Skin epidermis (tissue), 12 donors: ENCODE measurements around the gene GRAMD2A.
A peak's percentile ranks its signal among the peaks of the same experiment; 100 is the strongest.

Experiments used
- H3K27ac ChIP-seq, 21 experiments: fragments of 200-600 bp; sonication (generic) in 11 of 21; one replicate each; pipeline ENCODE4 v1.5.0; 2020; ENCODE audit warnings: mild to moderate bottlenecking in 3 of 21, inconsistent platforms in 2 of 21, moderate library complexity in 2 of 21
- H3K4me3 ChIP-seq, 7 experiments: fragments of 200-600 bp; sonication (generic) in 2 of 7; one replicate each; pipeline ENCODE4 v1.5.0; 2020; ENCODE audit warnings: inconsistent platforms in 2 of 7, mild to moderate bottlenecking in 2 of 7, moderate library complexity in 1 of 7

The GRAMD2A gene

DNA sequence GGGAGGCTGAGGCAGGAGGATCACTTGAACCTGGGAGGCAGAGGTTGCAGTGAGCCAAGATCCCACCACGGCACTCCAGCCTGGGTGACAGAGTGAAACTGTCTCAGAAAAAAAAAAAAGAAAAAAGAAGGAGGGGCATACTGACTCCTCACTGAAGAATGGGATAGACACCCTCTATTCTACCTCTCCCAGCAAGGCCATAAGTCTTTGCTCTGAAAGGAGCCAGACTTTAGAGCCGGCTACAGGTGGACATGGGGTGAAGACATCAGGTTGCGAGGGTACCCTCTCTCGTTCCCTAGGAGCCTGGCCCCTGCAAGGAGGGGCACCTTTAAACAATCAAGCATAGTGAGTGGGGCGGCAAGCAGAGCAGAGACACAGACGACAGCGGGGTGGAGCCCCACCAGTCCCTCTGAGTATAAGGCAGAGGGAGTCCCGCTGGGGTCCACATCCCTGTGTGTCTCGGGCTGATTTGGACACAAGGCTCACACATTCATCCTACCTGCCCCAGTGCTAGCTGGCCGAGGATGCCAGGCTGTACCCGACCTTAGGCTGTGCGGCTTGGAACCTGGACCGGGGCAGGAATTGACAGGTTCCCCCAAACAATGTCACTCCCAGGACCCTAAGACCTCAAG lies 1.1 kb downstream of the GRAMD2A start:
- Histone ChIP-seq H3K4me3 (peak overlapping the region in 3 of 7 experiments; percentile 37 to 61 (median 47)), H3K27ac (peak overlapping the region in 1 of 21 experiments; percentile 67)

DNA sequence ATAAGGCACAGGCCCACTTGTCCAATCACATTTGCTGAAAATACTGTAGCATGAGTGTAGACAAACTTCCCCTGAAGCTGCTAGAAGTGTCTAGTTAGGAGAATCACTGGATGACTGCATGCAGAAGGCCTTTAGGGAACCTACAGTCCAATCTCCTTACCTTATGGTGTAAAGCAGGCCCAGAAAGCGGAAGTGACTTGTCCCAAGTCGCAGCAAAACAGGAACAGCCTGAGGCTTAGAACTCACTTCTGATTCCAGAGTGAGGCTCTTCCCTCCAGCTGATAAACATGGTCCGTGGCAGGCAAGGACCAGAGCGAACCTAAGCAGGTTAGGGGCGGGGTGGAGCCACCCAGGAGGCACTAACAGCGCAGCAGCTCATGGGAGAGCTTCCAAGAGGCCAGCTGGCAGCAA lies 2.5 kb downstream of the GRAMD2A start:
- no peak overlapping the region for H3K4me3 ChIP-seq
- peak overlapping the region in 2 of 21 experiments; percentile 16 to 30 for H3K27ac ChIP-seq

DNA sequence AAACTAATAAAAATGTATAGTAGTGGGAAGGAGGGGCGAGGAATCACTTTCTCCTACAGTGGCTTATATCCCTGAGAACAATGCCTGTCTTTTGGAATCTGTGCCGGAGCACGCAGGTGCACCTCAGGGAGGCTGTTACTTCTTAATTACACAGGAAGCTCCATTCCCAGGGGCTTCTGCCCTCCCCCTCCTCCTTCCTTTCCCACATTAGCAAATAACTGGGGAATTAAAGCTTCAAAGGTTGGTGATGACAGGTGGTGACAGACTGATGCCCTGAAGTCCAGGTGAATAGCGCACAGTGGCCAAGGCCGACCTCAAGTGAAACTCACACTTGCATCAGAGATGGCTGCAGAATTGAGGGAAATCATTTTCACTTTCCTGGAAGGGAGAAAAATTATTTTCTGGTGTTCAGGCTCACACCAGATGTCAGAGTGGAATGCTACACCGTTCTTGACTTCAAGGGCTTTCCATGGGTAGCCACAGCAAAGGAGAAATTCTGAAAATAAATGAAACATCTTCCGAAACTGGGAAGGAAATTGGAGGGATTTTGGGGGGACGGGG lies 3.7 kb downstream of the GRAMD2A start:
- Histone ChIP-seq H3K27ac (no peak overlapping the region), H3K4me3 (no peak overlapping the region)

DNA sequence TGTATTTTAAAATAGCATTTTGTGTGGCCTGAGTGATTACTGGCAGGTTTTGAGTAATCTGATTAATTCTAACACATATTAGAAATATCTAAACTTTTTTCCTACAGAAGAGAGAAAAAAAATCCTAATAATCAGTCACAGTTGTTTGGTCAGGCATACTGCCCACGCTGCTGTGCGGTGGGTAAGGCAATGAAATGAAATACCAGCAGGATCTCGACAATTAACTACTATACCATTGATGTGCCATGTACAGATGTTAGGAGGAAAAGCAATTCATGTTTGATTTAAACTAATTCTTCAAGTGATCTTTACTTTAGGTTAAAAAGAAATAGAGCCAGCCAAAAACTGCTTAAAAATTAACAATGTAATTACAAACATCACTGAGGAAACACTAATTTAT lies 5.2 kb downstream of the GRAMD2A start:
- Histone ChIP-seq H3K4me3 (no peak overlapping the region), H3K27ac (no peak overlapping the region)

DNA sequence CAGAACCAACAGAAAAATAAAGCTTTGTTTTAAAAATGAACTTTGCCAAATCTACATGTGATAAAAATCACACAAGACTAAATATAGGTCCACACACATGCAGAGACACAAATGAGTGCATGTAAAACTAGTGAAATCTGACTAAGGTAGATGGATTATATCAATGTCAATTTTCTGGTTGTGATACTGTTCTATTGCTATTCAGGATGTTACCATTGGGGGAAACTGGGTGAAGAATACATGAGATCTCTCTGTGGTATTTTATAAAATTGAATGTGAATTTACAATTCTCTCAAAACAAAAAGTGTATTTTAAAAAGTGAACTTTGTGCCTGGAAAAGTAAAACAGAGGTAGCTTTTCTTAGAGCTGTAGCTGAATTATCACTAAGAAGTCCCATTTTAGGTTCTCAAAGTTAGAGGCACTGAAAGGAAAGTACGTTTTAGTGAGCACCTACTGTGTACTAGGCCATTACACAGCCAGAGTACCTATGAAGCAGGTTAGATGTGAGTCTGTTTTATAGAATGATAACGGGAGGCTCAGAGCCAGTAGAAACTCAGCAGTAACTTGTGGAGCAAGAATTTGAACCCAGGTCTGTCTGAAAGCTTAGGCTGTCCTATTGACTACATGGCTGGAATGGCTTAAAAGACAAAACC lies 8.2 kb downstream of the GRAMD2A start:
- Histone ChIP-seq H3K4me3 (no peak overlapping the region), H3K27ac (no peak overlapping the region)

DNA sequence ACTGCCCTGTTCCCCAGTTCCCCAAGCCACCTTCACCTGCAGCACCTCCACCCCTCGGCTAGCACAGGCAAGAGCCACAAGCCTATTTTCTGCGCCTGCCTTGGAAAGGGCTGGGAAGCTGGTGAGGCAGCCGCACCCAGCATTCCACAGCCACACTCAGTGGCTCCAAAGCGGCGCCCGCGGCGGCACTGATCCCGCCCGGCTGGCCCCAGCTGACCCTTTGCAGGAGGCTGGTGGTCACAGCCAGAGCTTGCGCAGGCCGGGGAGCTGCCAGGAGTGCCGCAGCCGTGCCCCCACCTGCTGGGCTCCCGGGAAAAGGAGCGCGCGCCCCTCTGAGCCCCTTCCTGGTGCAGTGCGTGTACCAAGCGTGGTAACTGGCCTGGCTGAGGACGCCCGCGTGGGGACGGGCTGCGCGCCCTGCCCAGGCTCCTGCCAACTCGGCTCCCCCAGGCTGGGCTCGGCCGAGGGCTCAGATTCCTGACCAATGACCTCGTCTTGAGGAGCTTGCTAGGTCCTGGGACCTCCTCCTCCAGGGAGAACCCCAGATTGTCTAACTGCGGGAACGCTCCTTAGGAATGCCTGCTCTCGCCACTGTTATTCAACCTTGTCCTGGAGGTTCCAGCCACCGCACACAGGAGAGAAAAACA lies 13.3 kb downstream of the GRAMD2A start:
- Histone ChIP-seq H3K27ac (peak overlapping the region in 1 of 21 experiments; percentile 9), H3K4me3 (peak overlapping the region in 4 of 7 experiments; percentile 15 to 36 (median 21))

DNA sequence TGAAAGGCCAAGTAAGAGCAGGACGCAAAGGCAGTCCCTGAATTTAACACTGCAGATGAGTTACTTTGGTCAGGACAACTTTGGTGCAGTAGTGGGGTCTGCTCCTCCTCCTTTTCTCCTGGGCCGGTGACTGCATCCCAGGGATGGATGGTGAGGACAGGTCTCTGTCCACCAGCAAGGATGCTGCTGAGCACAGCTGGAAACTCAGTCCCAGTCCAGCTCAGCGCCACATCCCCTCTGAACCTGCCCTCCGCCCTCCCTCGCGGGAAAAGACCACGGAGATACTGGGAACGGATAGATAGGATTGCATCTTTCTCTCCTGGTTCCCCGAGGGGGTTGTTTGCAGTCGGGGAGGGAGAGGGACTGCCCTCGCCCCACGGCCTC lies 13.8 kb downstream of the GRAMD2A start:
- peak overlapping the region in 1 of 7 experiments; percentile 36 for H3K4me3 ChIP-seq
- no peak overlapping the region for H3K27ac ChIP-seq

DNA sequence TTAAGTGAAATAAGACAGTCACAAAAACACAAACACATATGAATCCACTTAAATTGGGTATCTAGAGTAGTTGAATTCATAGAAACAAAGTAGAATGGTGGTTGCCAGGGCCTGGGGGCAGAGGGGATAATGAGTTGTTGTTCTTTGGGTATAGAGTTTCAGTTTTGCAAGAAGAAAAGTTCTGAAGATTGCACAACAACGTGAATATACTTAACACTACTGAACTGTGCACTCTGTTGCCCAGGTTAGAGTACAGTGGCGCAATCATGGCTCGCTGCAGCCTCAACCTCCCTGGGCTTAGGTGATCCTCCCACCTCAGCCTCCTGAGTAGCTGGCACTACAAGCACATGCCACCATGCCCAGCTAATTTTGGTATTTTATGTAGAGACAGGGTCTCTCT lies 14.9 kb downstream of the GRAMD2A start:
- no peak overlapping the region for H3K27ac ChIP-seq
- H3K4me3 ChIP-seq = no peak overlapping the region

DNA sequence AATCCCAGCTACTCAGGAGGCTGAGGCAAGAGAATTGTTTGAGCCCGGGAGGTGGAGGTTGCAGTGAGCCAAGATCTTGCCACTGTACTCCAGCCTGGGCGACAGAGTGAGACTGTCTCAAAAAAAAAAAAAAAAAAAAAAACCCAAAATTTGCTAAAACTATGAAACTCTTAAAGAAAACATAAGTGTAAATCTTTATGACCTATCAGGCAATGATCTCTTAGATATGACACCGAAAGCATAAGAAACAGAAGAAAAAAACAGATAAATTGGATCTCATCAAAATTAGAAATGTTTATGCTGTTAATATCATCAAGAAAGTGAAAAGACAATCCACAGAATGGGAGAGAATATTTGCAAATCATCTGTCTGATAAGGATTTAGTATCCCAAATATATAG lies 15.3 kb downstream of the GRAMD2A start:
- Histone ChIP-seq H3K4me3 (no peak overlapping the region), H3K27ac (no peak overlapping the region)

DNA sequence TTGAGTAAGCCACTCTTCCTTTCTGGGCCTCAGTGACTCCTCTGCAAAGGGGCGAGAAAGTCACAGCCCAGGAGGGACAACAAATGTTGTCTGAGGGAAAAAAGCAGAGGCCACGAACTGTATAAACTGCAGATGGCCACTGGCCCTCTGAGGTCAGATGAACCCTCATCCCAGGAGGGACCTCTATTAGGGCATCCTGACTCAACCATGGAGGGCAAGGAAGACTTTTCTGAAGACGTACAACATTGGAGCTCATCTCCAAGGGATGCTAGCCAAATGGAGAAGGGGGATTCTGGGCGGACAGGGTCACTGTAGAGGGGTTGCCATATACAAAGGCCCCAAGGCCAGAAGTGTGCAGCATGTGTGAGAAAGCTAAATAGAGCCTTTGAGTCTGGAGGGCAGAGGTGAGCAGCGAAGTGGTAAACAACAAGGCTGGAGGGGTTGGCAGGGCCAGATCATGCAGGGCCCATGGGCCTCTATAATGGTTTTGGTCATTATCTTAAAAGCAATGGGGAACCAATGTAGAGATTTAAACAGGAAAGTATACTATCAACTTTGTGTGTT lies 16.7 kb downstream of the GRAMD2A start:
- Histone ChIP-seq H3K27ac (peak overlapping the region in 4 of 21 experiments; percentile 20 to 65 (median 42)), H3K4me3 (no peak overlapping the region)

DNA sequence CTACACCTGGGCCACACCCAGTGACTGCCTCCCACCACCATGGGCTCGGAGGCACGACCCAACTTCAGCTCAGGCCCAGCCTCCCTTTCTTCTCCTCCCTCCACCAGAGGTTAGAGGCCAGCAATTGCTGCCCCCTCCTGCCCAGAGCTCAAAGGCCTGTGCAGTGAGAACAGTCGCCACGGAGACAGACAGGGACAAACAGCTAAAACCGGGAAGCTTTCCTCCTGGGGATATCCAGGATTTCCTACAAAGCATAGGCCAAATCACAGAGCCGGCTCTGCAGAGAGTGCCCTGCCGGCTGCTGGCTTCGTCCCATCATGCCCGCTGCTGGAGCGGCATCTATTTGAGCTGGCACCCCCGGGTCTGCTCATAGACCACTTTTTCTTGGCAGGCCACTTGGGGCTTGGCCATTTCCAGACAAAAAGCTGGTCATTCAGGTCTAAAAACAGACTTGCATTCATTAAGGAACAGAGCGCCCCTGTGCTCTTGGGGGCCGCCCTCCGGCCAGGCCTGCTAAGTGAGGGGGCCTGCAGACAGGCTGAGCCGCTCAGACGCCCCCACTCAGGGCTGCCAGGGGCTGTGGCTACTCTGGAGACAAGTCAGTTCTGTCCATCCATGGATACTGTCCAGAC lies 17.5 kb downstream of the GRAMD2A start:
- no peak overlapping the region for H3K4me3 ChIP-seq
- peak overlapping the region in 7 of 21 experiments; percentile 12 to 65 (median 27) for H3K27ac ChIP-seq

DNA sequence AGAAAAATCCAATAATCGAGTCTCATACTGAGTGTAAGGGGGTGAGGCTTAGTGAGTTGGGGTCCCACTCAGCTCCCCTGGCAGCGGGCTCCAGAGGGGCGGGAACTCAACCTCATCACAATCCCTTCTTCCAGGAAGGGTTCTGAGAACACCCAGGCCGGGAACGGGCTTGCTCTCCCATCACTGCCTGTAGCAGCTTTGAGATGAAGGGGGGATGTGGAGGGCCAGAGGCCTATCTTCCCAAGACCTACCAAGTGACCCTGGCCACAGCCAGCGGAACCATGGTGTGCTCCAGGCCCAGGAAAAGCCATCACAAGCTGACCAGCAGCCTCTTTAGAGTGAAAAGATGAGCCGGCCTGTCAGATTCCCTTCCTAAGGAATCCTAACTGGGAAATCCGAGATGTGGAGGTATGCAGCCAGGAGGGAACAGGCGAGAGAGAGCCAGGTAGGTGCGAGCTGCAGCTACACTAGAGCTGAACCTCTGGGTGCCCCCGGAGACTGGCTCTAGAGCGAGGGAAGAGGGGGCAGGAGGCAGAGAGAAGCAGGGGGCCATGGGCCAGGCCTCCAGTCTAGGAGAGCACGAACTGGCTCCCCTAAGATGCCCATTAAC lies 18.5 kb downstream of the GRAMD2A start:
- H3K27ac ChIP-seq = peak overlapping the region in 2 of 21 experiments; percentile 60 to 65
- H3K4me3 ChIP-seq = no peak overlapping the region

DNA sequence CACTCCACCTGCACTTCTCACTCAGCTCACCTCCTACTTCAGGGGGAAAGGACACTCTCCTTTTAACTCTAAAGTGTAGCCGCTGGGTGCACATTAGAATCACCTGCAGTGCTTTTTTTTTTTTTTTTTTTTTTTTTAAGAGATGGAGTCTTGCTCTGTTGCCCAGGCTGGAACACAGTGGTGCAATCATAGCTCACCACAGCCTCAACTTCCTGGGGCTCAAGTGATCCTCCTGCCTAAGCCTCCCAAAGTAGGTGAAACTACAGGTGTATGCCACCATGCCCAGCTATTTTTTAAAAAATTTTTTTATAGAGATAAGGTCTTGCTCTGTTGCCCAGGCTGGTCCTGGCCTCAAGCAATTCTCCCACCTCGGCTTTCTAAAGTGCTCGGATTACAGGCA lies 20.8 kb downstream of the GRAMD2A start:
- Histone ChIP-seq H3K27ac (no peak overlapping the region), H3K4me3 (no peak overlapping the region)

DNA sequence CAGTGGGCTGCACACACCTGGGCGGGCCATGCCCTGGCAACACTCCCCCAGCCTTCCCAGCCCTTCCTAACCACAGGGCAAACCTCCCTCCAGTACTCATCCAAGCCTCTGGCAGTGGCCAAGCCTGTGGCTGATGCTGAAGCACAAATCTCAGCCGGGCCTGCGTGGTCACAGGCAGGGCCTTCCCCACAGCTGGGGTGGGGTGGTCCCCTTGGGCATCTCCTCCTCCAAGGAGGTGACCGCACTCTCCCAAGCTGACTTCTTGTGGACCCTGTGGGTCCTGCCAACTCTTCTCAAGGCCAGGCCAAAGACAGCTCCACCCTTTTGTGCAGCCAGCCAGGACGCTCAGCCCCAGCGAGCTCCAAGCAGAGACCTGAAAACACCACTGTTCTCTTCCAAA lies 21.4 kb downstream of the GRAMD2A start:
- Histone ChIP-seq H3K27ac (peak overlapping the region in 1 of 21 experiments; percentile 29), H3K4me3 (no peak overlapping the region)

DNA sequence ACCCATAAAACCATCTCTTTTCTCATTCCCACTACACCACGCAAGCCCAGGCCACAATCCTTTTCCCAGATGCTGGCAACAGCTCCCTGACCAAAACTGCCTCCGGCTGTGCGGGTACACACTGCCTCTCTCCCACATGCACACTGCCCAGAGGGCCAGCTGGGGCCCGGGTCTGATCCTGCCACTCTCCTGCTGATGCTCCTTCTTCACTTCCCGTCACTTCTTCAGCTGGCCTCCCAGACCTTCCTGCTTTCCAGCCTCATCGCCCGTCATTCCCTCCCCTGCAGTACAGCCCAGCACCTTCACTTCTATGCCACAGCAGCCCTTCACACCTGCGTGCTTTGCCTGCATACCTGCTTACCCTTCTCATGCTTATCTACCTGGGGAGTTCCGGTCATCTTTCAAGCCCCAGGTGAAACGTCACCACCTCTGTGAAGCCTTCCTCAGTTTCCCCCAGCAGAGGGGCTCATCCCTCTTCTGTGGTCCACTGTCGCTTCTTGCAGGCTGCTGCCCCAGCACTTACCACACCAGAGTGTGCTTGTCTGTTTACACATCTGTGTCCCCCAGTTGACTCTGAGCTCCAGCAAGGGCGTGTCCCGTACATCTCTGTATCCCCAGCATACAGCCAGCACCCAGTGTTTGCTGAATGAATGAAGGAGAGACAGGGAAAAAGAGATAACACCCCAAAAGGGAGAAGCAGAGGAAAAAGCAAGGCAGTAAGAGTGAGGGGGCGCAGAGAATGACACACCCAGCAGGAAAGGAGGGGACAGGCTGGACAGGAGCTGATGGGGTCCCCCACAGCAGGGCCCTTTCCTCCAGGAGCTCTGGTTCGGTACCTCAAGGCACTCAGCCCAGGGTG lies 22.2 kb downstream of the GRAMD2A start:
- H3K27ac ChIP-seq = peak overlapping the region in 1 of 21 experiments; percentile 29
- no peak overlapping the region for H3K4me3 ChIP-seq

DNA sequence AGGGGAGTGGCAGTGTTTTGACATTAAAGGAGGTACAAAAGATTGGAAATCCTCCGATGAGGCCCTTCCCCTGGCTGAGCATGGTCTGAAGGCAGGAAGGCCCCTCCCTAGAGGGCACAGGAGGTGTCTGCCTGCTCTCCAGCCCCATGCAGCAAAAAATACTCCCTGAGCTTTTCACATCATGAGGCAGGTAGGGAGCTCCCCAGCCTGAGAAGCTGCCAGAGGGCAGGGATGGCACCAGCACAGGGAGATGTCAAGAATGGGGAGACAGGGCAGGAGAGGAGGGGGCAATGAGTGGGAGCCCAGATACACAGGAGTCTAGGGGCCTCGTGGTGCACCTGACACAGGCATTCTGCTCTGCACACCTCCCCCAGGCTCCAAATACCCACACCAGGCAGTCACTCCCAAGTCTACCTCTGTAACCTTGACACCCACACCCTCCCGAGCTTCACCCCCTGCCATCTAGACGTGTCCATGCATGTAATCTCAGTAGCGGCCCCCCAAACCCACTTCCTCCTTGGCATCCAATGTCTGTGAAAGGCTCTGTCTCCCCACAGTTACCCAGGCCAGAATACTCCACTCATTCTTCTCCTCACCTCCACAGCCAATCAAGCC lies 22.9 kb downstream of the GRAMD2A start:
- Histone ChIP-seq H3K4me3 (no peak overlapping the region), H3K27ac (no peak overlapping the region)

DNA sequence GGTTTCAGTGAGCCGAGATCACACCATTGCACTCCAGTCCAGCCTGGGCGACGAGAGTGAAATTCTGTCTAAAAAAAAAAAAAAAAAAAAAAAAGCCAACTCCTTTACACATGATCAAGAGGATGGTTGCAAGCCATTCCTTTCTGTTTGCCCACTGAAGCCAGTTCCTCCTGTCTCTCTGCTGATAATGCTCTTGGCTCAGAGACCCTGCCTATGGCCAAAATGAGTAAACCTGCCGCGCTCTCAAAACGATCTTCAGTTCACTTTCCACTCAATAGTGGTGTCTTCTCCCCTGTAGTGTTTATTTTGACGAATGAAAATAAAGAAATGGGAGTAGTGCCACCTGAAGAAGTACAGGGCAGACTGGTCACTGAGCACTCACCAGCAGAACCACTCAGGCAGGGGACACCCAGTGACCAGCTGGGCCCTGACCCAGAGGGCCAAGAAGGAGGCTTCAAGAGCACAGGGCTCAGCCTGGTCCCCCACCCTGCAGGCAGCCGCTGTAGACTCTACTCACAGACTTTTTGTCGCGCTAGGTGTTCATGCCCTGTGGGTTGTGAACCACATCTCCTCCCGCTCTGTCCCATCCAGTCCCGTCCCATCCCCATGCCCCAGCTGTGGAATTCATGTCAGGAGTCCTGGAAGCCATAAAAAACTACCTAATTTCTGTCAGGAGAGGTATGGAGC lies 23.6 kb downstream of the GRAMD2A start:
- Histone ChIP-seq H3K4me3 (no peak overlapping the region), H3K27ac (no peak overlapping the region)

DNA sequence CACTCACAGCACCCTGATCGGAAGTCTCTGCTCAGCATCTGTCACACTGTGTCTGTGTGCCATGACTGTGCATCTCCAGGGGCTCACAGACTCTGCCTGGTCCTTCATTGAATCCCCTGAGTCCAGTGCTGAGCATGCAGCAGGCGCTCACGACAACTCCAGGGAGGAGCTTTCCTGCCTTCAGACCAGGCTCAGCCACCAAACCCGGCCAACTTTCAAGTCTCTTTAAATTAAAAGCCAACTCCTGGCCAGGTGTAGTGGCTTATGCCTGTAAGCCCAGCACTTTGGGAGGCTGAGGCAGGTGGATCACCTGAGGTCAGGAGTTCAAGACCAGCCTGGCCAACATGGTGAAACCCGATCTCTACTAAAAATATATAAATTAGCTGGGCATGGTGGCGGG lies 24.2 kb downstream of the GRAMD2A start:
- no peak overlapping the region for H3K27ac ChIP-seq
- no peak overlapping the region for H3K4me3 ChIP-seq
